CD4-positive, alpha-beta T cell treated with Interleukin-15 for 1 hour (primary cell): ENCODE measurements around the gene ITGB2.

Experiments
- DNase-seq: peaks from one replicate; pipeline ENCODE4 v3.0.0-alpha.2; 2020

Gene ITGB2

GRCh38 chr21:44842721-44843445, 77.8 kb downstream of the ITGB2 start:
- DNase-seq = no peak

GRCh38 chr21:44842087-44842486, 78.6 kb downstream of the ITGB2 start:
- no peak for DNase-seq

- DNase-seq = no peak
Measured at GRCh38 chr21:44840771-44841170, 79.9 kb downstream of the ITGB2 start.

GRCh38 chr21:44838951-44839350, 81.7 kb downstream of the ITGB2 start:
- no peak for DNase-seq

- no peak for DNase-seq
Measured at GRCh38 chr21:44838039-44838895, 82.4 kb downstream of the ITGB2 start.

DNA sequence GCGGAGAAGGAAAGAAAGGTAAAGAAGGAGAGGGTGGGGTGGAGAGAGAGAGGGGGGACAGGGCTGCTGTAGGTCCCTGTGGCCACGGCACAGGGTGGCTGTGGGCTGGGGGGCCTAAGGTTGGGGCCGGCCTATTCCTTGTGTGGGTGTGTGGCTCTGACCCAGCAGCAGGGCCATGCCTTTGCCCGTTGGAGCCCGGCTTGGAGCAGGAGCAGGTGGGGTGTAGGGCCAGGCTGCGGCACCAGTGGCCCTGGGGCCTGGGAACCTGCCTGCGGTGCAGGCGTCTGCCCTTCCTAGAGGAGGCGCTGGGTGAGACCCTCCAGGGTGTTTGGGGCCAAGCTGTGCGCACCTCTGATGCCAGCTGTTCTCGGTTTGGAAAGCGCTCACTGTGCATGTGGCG, 83.2 kb downstream of the ITGB2 start:
- DNase-seq = no peak

DNA sequence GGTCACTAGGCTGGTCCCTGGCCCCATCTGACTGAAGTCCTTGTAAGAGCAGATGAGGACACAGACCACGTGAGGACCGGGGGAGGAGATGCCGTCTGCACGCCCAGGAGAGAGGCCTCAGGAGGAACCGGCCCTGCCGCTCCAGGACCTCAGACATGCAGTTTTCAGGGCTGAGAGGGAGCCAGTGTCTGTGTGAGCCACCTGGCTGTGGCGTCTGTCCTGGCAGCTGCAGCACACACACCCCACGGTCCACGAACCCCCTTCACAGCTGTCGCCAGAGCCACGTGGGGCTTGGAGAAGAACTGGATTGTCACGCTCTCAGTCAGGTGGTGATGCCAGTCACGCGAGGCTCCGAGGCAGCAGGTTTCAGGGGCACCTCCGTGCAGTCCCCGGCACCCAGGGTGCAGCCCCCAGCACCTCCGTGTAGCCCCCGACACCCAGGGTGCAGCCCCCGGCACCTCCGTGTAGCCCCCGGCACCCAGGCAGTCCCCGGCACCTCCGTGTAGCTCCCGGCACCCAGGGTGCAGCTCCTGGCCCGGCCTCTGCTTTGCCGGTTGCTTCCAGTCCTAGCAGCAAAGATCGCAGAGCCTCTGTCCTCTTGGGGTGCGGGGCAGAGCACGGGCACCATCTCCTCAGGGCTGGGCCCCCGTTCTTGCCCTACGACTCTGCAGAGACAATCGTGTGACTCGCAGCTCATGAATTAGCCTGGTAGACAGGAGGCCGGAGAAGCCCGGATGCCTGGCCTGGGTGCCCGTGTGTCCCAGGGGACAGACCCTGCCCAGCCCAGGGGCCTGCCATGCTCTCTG, 83.8 kb downstream of the ITGB2 start:
- DNase-seq = no peak

DNA sequence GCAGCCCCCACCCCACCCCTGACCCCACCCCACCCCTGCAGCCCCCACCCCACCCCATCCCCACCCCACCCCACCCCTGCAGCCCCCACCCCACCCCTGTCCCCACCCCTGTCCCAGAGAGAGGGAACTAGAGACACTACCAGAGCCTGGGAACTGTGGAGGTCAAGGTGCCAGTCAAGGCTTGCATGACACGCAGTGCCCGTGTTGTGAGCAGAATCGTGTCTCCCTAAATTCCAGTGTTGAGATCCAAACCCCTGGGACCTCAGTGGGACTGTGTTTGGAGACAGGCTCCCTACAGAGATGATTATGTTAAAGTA, 84.4 kb downstream of the ITGB2 start:
- DNase-seq = no peak
